Measurements from ENCODE around the gene GOLGA2.

GOLGA2 gene

GRCh38 chr9:128211981-128212281 lies 63.9 kb downstream of the GOLGA2 start:
- no peak for ATAC-seq
- DNase-seq: no peak

- ATAC-seq (no peak), DNase-seq (no peak)
These were observed 64.4 kb downstream of the GOLGA2 start for GRCh38 chr9:128211186-128211980.

- ATAC-seq (no peak), DNase-seq (no peak)
These were observed 66.7 kb downstream of the GOLGA2 start for GRCh38 chr9:128208946-128209669.

GRCh38 chr9:128208386-128208785 lies 67.4 kb downstream of the GOLGA2 start:
- no peak for ATAC-seq
- DNase-seq: no peak

GRCh38 chr9:128206916-128207910 lies 68.6 kb downstream of the GOLGA2 start:
- ATAC-seq: no peak
- no peak for DNase-seq

- ATAC-seq (no peak), DNase-seq (no peak)
These were observed 69.3 kb downstream of the GOLGA2 start for GRCh38 chr9:128206484-128206883.
